Neural crest cell (in vitro differentiated cells): ENCODE measurements around the gene CPOX. TPM values are rescaled to one million over a fixed set of nuclear protein-coding genes. Genes with fewer than 3 reads are reported as not detected.

ENCODE experiments used
- DNase-seq: peaks from one replicate; pipeline ENCODE4 v3.0.0; 2021; ENCODE audit warnings: low read depth, mixed read lengths, low spot score
- H3K27ac Mint-ChIP-seq: one replicate; pipeline ENCODE4 v1.8.0; 2021; ENCODE audit warnings: mild to moderate bottlenecking, mixed read lengths; ENCODE audit not compliant: unreplicated experiment
- H3K27me3 Mint-ChIP-seq: 2 replicates; pipeline ENCODE4 v1.8.0; 2021; ENCODE audit warnings: low read depth, mild to moderate bottlenecking, mixed read lengths
- H3K36me3 Mint-ChIP-seq: 2 replicates; pipeline ENCODE4 v1.8.0; 2021; ENCODE audit warnings: low read depth, mild to moderate bottlenecking, mixed read lengths
- H3K4me1 Mint-ChIP-seq: 2 replicates; pipeline ENCODE4 v1.8.0; 2021; ENCODE audit warnings: mixed read lengths
- H3K4me3 Mint-ChIP-seq: one replicate; pipeline ENCODE4 v1.8.0; 2021; ENCODE audit warnings: mild to moderate bottlenecking, mixed read lengths
- H3K9me3 Mint-ChIP-seq: 2 replicates; pipeline ENCODE4 v1.8.0; 2021; ENCODE audit warnings: mixed read lengths
- CTCF ChIP-seq: fragments of 200-600 bp; sonication (generic); conservative IDR thresholded peaks from 2 replicates; pipeline ENCODE4 v1.5.0; 2021; ENCODE audit warnings: antibody characterized with exemption, mild to moderate bottlenecking
- total RNA-seq: library from RNA; stranded (reverse); gene quantifications from 2 replicates; pipeline ENCODE4 v1.2.1, GENCODE V29; 2021

CPOX gene
- total RNA-seq, 1 donor from 2014 or later: 28.1 TPM

- DNase-seq: no peak
- H3K9me3 Mint-ChIP-seq: no peaks in the 10 kb centered on the region
- H3K27me3 Mint-ChIP-seq: no peaks in the 10 kb centered on the region
- H3K36me3 Mint-ChIP-seq: peaks cover 4% of the 10 kb centered on the region
- H3K27ac Mint-ChIP-seq: no peak overlapping the region
- no peak overlapping the region for H3K4me3 Mint-ChIP-seq
- TF ChIP-seq CTCF: no peak
- no peaks in the 10 kb centered on the region for H3K4me1 Mint-ChIP-seq
These were observed 14.6 kb upstream of the CPOX start for GRCh38 chr3:98608029-98608428.

GRCh38 chr3:98603580-98603979, 10.2 kb upstream of the CPOX start:
- H3K9me3 Mint-ChIP-seq: no peaks in the 10 kb centered on the region
- H3K4me3 Mint-ChIP-seq: no peak overlapping the region
- H3K36me3 Mint-ChIP-seq: no peaks in the 10 kb centered on the region
- no peaks in the 10 kb centered on the region for H3K4me1 Mint-ChIP-seq
- no peaks in the 10 kb centered on the region for H3K27me3 Mint-ChIP-seq
- no peak overlapping the region for H3K27ac Mint-ChIP-seq
- no peak for TF ChIP-seq CTCF
- no peak for DNase-seq

- TF ChIP-seq CTCF: peak; percentile 86
- H3K27ac Mint-ChIP-seq: no peak overlapping the region
- H3K36me3 Mint-ChIP-seq: no peaks in the 10 kb centered on the region
- DNase-seq: peak; percentile 8
- no peaks in the 10 kb centered on the region for H3K27me3 Mint-ChIP-seq
- no peaks in the 10 kb centered on the region for H3K9me3 Mint-ChIP-seq
- H3K4me3 Mint-ChIP-seq: no peak overlapping the region
- no peaks in the 10 kb centered on the region for H3K4me1 Mint-ChIP-seq
These were observed 8.8 kb upstream of the CPOX start for GRCh38 chr3:98602078-98602678.

GRCh38 chr3:98601180-98601579, 7.8 kb upstream of the CPOX start:
- Mint-ChIP-seq H3K36me3 (no peaks in the 10 kb centered on the region), H3K4me1 (no peaks in the 10 kb centered on the region), H3K4me3 (no peak overlapping the region), H3K27me3 (no peaks in the 10 kb centered on the region), H3K9me3 (no peaks in the 10 kb centered on the region), H3K27ac (no peak overlapping the region)
- no peak for DNase-seq
- no peak for TF ChIP-seq CTCF

GRCh38 chr3:98600412-98601095, 7.1 kb upstream of the CPOX start:
- H3K36me3 Mint-ChIP-seq: no peaks in the 10 kb centered on the region
- H3K27me3 Mint-ChIP-seq: no peaks in the 10 kb centered on the region
- no peaks in the 10 kb centered on the region for H3K4me1 Mint-ChIP-seq
- H3K27ac Mint-ChIP-seq: no peak overlapping the region
- no peak for DNase-seq
- no peak for TF ChIP-seq CTCF
- no peaks in the 10 kb centered on the region for H3K9me3 Mint-ChIP-seq
- H3K4me3 Mint-ChIP-seq: no peak overlapping the region
